Prostate gland (tissue), 2 donors: Measurements from ENCODE around the gene TBCC. TPM values are rescaled to one million over a fixed set of nuclear protein-coding genes. Genes with fewer than 3 reads are reported as not detected.

ENCODE experiments used
- DNase-seq: peaks from one replicate; pipeline ENCODE4 v3.0.0-alpha.2; 2019; ENCODE audit warnings: low spot score
- H3K27ac ChIP-seq, 2 donors: fragments of 200-600 bp; sonication (generic); 2 replicates each; pipeline ENCODE4 v1.5.1; 2017 to 2019
- H3K27me3 ChIP-seq: fragments of 200-600 bp; sonication (generic); replicated peaks from 2 replicates; pipeline ENCODE4 v1.5.1; 2019; ENCODE audit not compliant: insufficient read depth
- H3K36me3 ChIP-seq, 2 donors: fragments of 200-600 bp; sonication (generic); 1 replicate in 1 of 2; 2 replicates in 1 of 2; pipeline versions ENCODE4 v1.5.1 to v1.8.1; 2017 to 2019
- H3K4me1 ChIP-seq: fragments of 200-600 bp; sonication (generic); replicated peaks from 2 replicates; pipeline ENCODE4 v1.5.1; 2019
- H3K4me3 ChIP-seq, 2 donors: fragments of 200-600 bp; sonication (generic); 2 replicates each; pipeline ENCODE4 v1.5.1; 2017 to 2019
- H3K9me3 ChIP-seq: fragments of 200-600 bp; sonication (generic); 2 replicates; pipeline ENCODE4 v1.5.1; 2017
- POLR2A ChIP-seq: fragments of 450-650 bp; IDR thresholded peaks from one replicate; pipeline ENCODE4 v1.6.1; 2016; ENCODE audit warnings: antibody characterized with exemption, mild to moderate bottlenecking
- POLR2AphosphoS5 ChIP-seq: sonication (generic); formaldehyde crosslinking; IDR thresholded peaks from one replicate; pipeline ENCODE4 v1.6.1; 2017; ENCODE audit warnings: antibody characterized with exemption
- WGBS: methylation state at CpG from one replicate; pipeline ENCODE4 v1.1.5; 2018; 5-methylcytosine and 5-hydroxymethylcytosine counted together
- intact Hi-C: fragments of 100-400 bp; cut with DNase I; formaldehyde crosslinking; loops from one replicate; pipeline ENCODE4 v1.14.2; 2022
- total RNA-seq, 2 donors: library from RNA; depleted of rRNA; stranded (reverse); fragments of >200 nt; gene quantifications; one replicate each; pipeline ENCODE4 v1.1.0, GENCODE V29; 2016
- TF ChIP-seq, protein P1 (sequence below), 4 experiments: fragments of 200-600 bp in 2 of 4; fragments of 450-650 bp in 2 of 4; sonication (generic) in 2 of 4; IDR thresholded peaks; 1 replicate in 3 of 4; 2 replicates in 1 of 4; pipeline ENCODE4 v1.5.1; 2016 to 2019; ENCODE audit warnings: antibody characterized with exemption in 4 of 4, mild to moderate bottlenecking in 2 of 4, moderate library complexity in 2 of 4

The TBCC gene
- total RNA-seq, 2 donors from 2014 or later, result 43.4 to 59.8 TPM

DNA sequence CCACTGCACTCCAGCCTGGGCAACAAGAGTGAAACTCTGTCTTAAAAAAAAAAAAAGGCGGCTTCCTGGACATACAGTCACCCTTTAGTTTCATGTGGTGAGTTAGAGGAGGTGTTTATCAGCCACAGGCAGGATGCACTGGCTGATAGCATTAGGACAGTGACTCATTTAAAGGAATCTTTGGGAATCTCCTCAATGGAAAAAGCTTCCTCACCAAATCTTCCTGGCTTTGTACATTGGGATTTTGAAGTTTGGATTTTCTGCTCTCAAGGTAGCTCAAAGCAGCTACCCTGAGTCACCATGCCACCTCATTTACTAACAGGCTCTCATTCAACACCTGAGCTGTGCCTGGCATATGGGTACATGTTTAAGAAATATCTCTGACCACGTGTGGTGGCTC lies 43.7 kb downstream of the TBCC start:
- Histone ChIP-seq H3K27me3 (no peaks in the 10 kb centered on the region), H3K36me3 (no peaks in the 10 kb centered on the region), H3K4me1 (no peaks in the 10 kb centered on the region), H3K27ac (no peak overlapping the region), H3K9me3 (no peaks in the 10 kb centered on the region), H3K4me3 (no peak overlapping the region)
- no peak for DNase-seq
- WGBS, result 88% methylated on average over 2 of the region's 2 CpGs
- TF ChIP-seq, protein P1, sequence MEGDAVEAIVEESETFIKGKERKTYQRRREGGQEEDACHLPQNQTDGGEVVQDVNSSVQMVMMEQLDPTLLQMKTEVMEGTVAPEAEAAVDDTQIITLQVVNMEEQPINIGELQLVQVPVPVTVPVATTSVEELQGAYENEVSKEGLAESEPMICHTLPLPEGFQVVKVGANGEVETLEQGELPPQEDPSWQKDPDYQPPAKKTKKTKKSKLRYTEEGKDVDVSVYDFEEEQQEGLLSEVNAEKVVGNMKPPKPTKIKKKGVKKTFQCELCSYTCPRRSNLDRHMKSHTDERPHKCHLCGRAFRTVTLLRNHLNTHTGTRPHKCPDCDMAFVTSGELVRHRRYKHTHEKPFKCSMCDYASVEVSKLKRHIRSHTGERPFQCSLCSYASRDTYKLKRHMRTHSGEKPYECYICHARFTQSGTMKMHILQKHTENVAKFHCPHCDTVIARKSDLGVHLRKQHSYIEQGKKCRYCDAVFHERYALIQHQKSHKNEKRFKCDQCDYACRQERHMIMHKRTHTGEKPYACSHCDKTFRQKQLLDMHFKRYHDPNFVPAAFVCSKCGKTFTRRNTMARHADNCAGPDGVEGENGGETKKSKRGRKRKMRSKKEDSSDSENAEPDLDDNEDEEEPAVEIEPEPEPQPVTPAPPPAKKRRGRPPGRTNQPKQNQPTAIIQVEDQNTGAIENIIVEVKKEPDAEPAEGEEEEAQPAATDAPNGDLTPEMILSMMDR (IDR thresholded peaks at IDR 0.05), result no peak
- TF ChIP-seq POLR2AphosphoS5, result no peak
- no peak for TF ChIP-seq POLR2A
- intact Hi-C loops, result no loop called here

DNA sequence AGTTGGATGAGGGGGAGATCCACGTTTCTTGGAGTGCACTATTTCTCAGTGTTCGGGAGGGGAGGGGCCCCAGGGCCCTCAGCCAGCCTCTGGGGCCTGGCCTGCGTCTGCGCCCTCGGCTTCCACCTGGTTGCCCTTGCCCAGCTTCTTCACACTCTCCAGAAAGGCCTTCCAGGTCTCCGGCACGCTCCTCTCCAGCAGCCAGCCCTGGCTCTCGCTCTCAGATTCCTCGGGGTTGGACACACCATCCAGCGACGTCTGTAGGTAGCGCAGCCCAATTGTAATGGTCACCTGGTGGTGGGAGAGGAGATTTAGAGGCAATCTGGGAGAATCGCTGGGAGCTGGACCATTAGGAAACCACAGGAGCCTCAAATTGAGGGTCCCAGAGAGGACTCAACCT lies 47.7 kb downstream of the TBCC start:
- intact Hi-C loops, result no loop called here
- H3K27ac ChIP-seq, result no peak overlapping the region
- no peaks in the 10 kb centered on the region for H3K9me3 ChIP-seq
- no peaks in the 10 kb centered on the region for H3K36me3 ChIP-seq
- TF ChIP-seq POLR2AphosphoS5, result no peak
- TF ChIP-seq POLR2A, result no peak
- 78% methylated on average over 13 of the region's 13 CpGs for WGBS
- no peak for DNase-seq
- no peaks in the 10 kb centered on the region for H3K4me1 ChIP-seq
- no peaks in the 10 kb centered on the region for H3K27me3 ChIP-seq
- no peak overlapping the region for H3K4me3 ChIP-seq

DNA sequence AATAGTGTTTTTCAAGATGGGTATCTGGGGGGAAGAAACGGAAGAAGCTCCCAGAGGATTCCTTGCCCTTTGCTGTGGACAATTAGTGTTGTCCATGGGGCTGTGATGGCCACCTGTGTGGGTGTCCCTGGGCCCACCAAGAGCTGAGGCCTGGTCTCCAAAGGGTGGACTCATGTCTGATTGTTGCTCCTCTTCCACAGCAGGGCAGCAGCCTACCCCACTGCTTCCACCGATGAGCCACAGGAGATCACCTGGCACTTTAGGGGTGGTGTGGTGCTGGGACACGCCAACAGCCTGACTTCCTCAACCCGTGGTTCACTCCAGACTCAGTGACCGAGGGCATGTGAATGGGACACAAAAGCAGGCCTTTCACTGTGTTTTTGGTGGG lies 48.6 kb downstream of the TBCC start:
- Histone ChIP-seq H3K4me3 (no peak overlapping the region), H3K4me1 (no peaks in the 10 kb centered on the region), H3K36me3 (no peaks in the 10 kb centered on the region), H3K9me3 (no peaks in the 10 kb centered on the region), H3K27me3 (no peaks in the 10 kb centered on the region), H3K27ac (no peak overlapping the region)
- 89% methylated on average over 5 of the region's 5 CpGs for WGBS
- intact Hi-C loops, result no loop called here
- no peak for TF ChIP-seq POLR2A
- no peak for TF ChIP-seq POLR2AphosphoS5
- TF ChIP-seq, protein P1 (IDR thresholded peaks at IDR 0.05), result no peak
- no peak for DNase-seq

DNA sequence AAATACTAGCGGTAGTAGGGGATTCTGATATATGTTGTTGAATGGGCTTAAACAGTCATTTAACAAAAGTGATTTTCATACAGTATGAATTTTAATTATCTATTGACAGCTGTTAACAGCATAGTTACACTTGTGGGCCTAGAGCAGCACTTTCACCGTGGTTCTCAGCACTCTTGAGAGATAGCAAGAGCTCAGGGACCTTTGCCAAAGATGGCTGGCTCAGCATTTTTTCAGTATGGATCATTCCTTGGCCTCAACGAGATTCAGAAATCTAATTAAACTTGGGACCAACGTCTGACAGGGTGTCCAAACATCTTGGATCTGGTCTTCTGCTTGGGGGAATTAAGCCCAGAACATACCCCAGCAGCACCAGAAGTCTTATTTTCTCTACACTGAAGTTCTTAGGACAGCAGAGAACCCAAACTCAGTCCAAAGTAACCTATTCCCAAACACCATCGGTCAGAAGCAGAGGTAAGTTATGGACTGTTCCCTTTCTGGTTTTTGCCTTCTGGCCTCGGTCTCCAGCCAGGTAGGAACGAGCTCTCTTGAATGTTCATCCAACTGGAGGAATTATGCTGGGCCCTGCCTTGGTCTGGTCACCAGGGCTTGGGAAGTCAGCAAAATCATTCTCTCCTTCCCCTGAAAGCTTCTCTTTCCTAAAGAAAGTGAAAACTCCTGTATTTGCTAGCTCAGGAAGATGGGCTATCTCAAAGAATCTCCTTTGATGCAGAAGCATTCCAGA lies 49.2 kb downstream of the TBCC start:
- H3K9me3 ChIP-seq, result no peaks in the 10 kb centered on the region
- no peaks in the 10 kb centered on the region for H3K27me3 ChIP-seq
- no peak for TF ChIP-seq POLR2A
- TF ChIP-seq, protein P1 (IDR thresholded peaks at IDR 0.05), result no peak
- no peaks in the 10 kb centered on the region for H3K4me1 ChIP-seq
- 60% methylated on average over 7 of the region's 7 CpGs for WGBS
- no peak overlapping the region for H3K4me3 ChIP-seq
- no peaks in the 10 kb centered on the region for H3K36me3 ChIP-seq
- intact Hi-C loops, result no loop called here
- DNase-seq, result no peak
- no peak overlapping the region for H3K27ac ChIP-seq

DNA sequence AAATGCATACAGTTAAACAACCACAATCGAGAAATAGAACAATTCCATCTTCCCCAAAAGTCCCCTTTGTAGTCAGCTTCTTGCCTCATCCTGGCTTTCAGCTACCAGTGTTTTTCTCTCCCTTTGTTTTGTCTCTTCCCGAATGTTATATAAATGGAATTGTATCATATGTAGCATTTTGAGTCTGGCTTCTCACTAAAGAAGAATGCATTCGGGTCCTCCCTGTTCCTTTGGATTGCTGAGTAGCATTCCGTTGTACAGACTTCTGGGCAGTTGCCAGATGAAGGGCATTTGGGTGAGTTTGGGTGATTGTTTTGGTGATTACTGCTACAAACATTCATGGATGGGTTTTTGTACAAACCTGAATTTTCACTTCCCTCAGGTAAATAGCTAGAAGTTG lies 51.3 kb downstream of the TBCC start:
- H3K27me3 ChIP-seq, result no peaks in the 10 kb centered on the region
- 50% methylated on average over 4 of the region's 4 CpGs for WGBS
- DNase-seq, result no peak
- H3K27ac ChIP-seq, result no peak overlapping the region
- no peak overlapping the region for H3K4me3 ChIP-seq
- H3K36me3 ChIP-seq, result peaks cover 0 to 3% of the 10 kb centered on the region in 2 donors
- H3K9me3 ChIP-seq, result no peaks in the 10 kb centered on the region
- H3K4me1 ChIP-seq, result no peaks in the 10 kb centered on the region
- no peak for TF ChIP-seq POLR2AphosphoS5
- TF ChIP-seq, protein P1 (IDR thresholded peaks at IDR 0.05), result no peak
- TF ChIP-seq POLR2A, result no peak
- intact Hi-C loops, result no loop called here

Other genes with a start within 250 kb of the TBCC start
- 10 to 100 TPM; 24.2 to 25.6 TPM for gene UBR2, start 182.1 kb downstream of the TBCC start, total RNA-seq
- gene PRPH2, start 23.5 kb downstream of the TBCC start, total RNA-seq, result 1 to 10 TPM in 1 of 2 donors, under 1 TPM in 1; 0.27 to 3.3 TPM
- gene BICRAL, start 35.9 kb upstream of the TBCC start, total RNA-seq, result 10 to 100 TPM; 21.0 to 26.2 TPM
- gene RPL7L1, start 133.5 kb upstream of the TBCC start, total RNA-seq, result 10 to 100 TPM; 79.0 to 79.8 TPM
- not detected for gene PTCRA, start 169.9 kb upstream of the TBCC start, total RNA-seq
- gene CNPY3, start 183.4 kb upstream of the TBCC start, total RNA-seq, result 10 to 100 TPM; 52.3 to 68.5 TPM
- gene GNMT, start 214.7 kb upstream of the TBCC start, total RNA-seq, result 10 to 100 TPM; 14.7 to 85.9 TPM
- gene PEX6, start 233.1 kb upstream of the TBCC start, total RNA-seq, result 10 to 100 TPM; 23.9 to 57.9 TPM
- 10 to 100 TPM; 55.1 to 95.9 TPM for gene PPP2R5D, start 238.5 kb upstream of the TBCC start, total RNA-seq